Tibial artery (tissue), 4 donors: ENCODE results near the gene AHI1.

Experiments used
- DNase-seq, 2 donors: peaks; one replicate each; pipeline ENCODE4 v3.0.0-alpha.2; 2019
- H3K27ac ChIP-seq, 2 donors: fragments of 200-600 bp; sonication (generic) in 1 of 2; 1 replicate in 1 of 2; 2 replicates in 1 of 2; pipeline ENCODE4 v1.5.1; 2018 to 2019; ENCODE audit warnings: mild to moderate bottlenecking in 1 of 2
- H3K27me3 ChIP-seq, 2 donors: fragments of 200-600 bp; sonication (generic) in 1 of 2; one replicate each; pipeline versions ENCODE4 v1.5.1 to v1.6.0; 2016 to 2019
- H3K36me3 ChIP-seq, 3 donors: fragments of 200-600 bp; sonication (generic) in 2 of 3; one replicate each; pipeline ENCODE4 v1.5.1; 2016 to 2019; ENCODE audit warnings: mild to moderate bottlenecking in 2 of 3
- H3K4me1 ChIP-seq, 4 donors: fragments of 200-600 bp; sonication (generic) in 2 of 4; 1 replicate in 3 of 4; 2 replicates in 1 of 4; pipeline ENCODE4 v1.5.1; 2016 to 2019
- H3K4me3 ChIP-seq, 2 donors: fragments of 200-600 bp; sonication (generic) in 1 of 2; 1 replicate in 1 of 2; 2 replicates in 1 of 2; pipeline ENCODE4 v1.5.1; 2018 to 2019; ENCODE audit warnings: mild to moderate bottlenecking in 2 of 2
- H3K9me3 ChIP-seq, 3 donors: fragments of 200-600 bp; sonication (generic) in 1 of 3; one replicate each; pipeline ENCODE4 v1.5.1; 2016 to 2019
- intact Hi-C: fragments of 100-400 bp; cut with DNase I; formaldehyde crosslinking; loops from one replicate; pipeline ENCODE4 v1.15.0; 2023; ENCODE audit warnings: low total_unique reads
- TF ChIP-seq, protein P1 (sequence below), 2 experiments: fragments of 200-600 bp in 1 of 2; fragments of 450-650 bp in 1 of 2; IDR thresholded peaks; one replicate each; pipeline ENCODE4 v1.5.1; 2017 to 2019; ENCODE audit warnings: antibody characterized with exemption in 2 of 2, mild to moderate bottlenecking in 1 of 2, moderate library complexity in 1 of 2

Gene AHI1

DNA sequence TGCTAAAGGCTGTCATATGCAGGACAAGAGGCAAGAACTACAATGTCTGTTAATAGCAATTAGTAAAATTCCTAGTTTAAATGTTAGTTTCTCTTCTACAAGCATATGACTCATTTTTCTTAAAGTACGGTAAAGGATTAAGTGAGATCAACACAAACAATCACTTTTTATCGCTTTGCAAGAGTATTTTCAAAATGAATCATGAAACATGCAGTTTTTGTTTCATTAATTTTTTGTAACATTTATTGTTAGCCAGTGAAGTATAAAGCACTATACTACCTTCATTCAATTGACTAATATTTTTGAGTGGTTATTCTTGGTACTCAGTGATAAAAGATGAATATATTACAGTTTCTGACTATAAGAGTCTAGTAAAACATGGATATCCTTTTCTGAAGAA, 138.6 kb downstream of the AHI1 start:
- Histone ChIP-seq H3K4me1 (no peaks in the 10 kb centered on the region), H3K27me3 (no peaks in the 10 kb centered on the region), H3K4me3 (no peak overlapping the region), H3K36me3 (peaks cover 0 to 12% (median 0%) of the 10 kb centered on the region in 3 donors), H3K9me3 (no peaks in the 10 kb centered on the region), H3K27ac (no peak overlapping the region)
- no peak for DNase-seq
- intact Hi-C loops: no loop called here
- TF ChIP-seq, protein P1, sequence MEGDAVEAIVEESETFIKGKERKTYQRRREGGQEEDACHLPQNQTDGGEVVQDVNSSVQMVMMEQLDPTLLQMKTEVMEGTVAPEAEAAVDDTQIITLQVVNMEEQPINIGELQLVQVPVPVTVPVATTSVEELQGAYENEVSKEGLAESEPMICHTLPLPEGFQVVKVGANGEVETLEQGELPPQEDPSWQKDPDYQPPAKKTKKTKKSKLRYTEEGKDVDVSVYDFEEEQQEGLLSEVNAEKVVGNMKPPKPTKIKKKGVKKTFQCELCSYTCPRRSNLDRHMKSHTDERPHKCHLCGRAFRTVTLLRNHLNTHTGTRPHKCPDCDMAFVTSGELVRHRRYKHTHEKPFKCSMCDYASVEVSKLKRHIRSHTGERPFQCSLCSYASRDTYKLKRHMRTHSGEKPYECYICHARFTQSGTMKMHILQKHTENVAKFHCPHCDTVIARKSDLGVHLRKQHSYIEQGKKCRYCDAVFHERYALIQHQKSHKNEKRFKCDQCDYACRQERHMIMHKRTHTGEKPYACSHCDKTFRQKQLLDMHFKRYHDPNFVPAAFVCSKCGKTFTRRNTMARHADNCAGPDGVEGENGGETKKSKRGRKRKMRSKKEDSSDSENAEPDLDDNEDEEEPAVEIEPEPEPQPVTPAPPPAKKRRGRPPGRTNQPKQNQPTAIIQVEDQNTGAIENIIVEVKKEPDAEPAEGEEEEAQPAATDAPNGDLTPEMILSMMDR (IDR thresholded peaks at IDR 0.05): no peak

DNA sequence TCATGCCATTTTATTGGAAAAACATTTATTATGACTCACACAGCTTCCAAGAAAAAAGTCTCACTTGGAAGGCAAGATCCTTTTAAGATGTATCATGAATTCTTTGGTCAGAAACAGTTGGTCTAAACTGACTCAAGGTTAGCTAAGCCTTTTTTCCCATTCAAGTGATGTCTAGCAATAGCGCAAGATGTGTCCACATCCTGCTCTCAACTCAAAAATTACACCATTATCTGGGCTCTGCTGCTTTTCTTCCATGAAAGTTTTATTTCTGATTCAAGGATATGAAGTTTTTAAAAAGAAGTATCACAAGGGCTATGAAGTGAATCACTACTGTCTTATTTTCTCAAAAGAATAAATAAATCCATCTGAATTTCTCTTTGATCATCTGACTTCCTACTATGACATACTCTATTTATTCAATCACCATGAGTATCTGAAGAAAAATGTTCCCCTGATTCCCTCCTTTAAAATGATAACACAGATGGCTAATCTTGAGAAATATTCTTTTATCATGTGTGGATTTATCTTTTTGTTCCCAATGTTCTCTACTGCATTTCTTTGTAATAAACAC, 139.2 kb downstream of the AHI1 start:
- H3K9me3 ChIP-seq: no peaks in the 10 kb centered on the region
- TF ChIP-seq, protein P1 (IDR thresholded peaks at IDR 0.05): no peak
- intact Hi-C loops: no loop called here

DNA sequence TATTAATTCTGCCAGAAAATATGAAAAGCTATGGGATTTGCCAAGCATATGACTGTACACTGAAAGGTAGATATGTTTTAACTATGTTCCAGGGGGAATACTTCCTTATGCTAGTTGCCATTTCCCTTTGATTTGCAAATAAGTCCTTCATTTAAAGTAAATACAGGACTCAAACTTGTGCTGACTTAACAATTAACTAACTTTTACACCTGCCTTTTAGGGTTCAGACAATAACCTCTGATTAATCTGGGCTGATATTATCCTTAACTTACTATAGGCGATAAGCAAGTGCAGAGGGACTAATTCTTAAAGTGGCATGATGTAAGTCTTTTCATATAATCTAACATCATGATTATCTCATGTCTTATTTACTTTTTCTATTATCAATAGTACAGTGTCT, 143.1 kb downstream of the AHI1 start:
- no peak for DNase-seq
- H3K27ac ChIP-seq: no peak overlapping the region
- no peak overlapping the region for H3K4me3 ChIP-seq
- no peaks in the 10 kb centered on the region for H3K27me3 ChIP-seq
- intact Hi-C loops: no loop called here
- TF ChIP-seq, protein P1 (IDR thresholded peaks at IDR 0.05): no peak
- no peaks in the 10 kb centered on the region for H3K4me1 ChIP-seq
- H3K36me3 ChIP-seq: peaks cover 0 to 12% (median under 1%) of the 10 kb centered on the region in 3 donors
- no peaks in the 10 kb centered on the region for H3K9me3 ChIP-seq

More for the DNA sequence above, 139.2 kb downstream of the AHI1 start:
- no peak for DNase-seq
- peaks cover 0 to 12% (median 0%) of the 10 kb centered on the region in 3 donors for H3K36me3 ChIP-seq
- no peak overlapping the region for H3K27ac ChIP-seq
- no peaks in the 10 kb centered on the region for H3K4me1 ChIP-seq
- no peaks in the 10 kb centered on the region for H3K27me3 ChIP-seq
- no peak overlapping the region for H3K4me3 ChIP-seq

DNA sequence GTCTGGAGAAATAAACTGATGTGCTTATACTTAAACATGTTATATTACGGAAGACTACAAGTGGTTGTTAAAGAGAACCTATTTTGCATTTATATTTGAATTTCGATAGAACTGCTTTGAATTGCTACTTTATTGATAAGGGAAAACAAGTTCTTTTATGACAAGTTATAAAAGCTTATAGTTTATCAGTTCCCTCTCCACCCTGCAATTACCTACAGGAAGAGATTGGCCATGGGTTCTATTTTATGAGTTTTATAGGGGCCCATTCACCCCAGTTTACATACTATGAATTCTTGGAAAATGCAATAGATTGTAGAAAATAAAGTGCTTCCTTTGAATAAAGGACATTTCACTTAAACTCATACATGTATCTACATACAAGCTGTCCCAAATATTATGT, 144.4 kb downstream of the AHI1 start:
- intact Hi-C loops: no loop called here
- no peak overlapping the region for H3K27ac ChIP-seq
- TF ChIP-seq, protein P1 (IDR thresholded peaks at IDR 0.05): no peak
- no peaks in the 10 kb centered on the region for H3K4me1 ChIP-seq
- H3K9me3 ChIP-seq: no peaks in the 10 kb centered on the region
- H3K27me3 ChIP-seq: no peaks in the 10 kb centered on the region
- no peak overlapping the region for H3K4me3 ChIP-seq
- DNase-seq: no peak
- peaks cover 0 to 12% (median 5%) of the 10 kb centered on the region in 3 donors for H3K36me3 ChIP-seq

DNA sequence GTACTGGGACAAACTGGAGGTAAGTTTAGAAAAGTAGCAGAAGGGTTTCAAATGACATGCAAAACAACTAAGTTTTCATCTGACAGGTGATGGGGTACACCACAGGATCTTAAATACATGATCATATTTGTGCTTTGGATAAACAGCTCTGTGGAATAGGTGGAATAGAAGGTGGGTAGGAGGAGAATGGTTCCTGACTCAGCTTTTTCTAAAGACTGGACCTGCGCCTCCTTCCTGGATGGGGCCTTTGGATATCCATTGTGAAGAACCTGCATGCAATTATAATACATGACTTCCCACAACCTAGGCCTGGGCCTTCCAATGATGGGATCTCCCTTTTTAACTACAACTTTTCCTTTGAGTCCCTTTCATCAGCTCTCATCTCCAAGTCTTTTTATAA, 145.9 kb downstream of the AHI1 start:
- intact Hi-C loops: no loop called here
- TF ChIP-seq, protein P1 (IDR thresholded peaks at IDR 0.05): no peak
- no peak for DNase-seq
- H3K4me1 ChIP-seq: no peaks in the 10 kb centered on the region
- no peaks in the 10 kb centered on the region for H3K9me3 ChIP-seq
- no peak overlapping the region for H3K27ac ChIP-seq
- no peaks in the 10 kb centered on the region for H3K27me3 ChIP-seq
- peaks cover 0 to 15% (median 9%) of the 10 kb centered on the region in 3 donors for H3K36me3 ChIP-seq
- no peak overlapping the region for H3K4me3 ChIP-seq

DNA sequence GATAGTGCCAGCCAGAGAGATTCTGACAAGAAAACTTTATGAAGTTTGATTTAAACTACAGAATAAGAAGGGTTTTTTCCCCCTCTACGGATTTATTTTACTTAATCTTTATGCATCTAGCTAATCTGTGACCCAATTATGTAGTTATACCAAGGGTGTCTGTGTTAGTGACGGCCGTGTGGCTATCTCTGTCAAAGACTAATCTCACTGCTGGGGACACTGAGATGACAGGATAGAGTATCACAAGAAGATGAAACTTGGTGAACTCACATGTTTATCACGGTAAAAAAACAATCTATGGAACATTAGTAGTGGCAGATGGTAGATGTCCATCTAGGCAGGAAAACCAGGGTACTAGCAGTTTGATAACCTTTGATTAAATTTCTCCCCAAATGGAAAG, 149.7 kb downstream of the AHI1 start:
- intact Hi-C loops: no loop called here
- peaks cover 0 to 15% (median 10%) of the 10 kb centered on the region in 3 donors for H3K36me3 ChIP-seq
- TF ChIP-seq, protein P1 (IDR thresholded peaks at IDR 0.05): no peak
- no peaks in the 10 kb centered on the region for H3K27me3 ChIP-seq
- no peak overlapping the region for H3K27ac ChIP-seq
- no peaks in the 10 kb centered on the region for H3K9me3 ChIP-seq
- no peak overlapping the region for H3K4me3 ChIP-seq
- DNase-seq: no peak
- H3K4me1 ChIP-seq: no peaks in the 10 kb centered on the region
